H1 (cell line): Measurements from ENCODE around the gene NDUFB6. TPM values are rescaled to one million over a fixed set of nuclear protein-coding genes. Genes with fewer than 3 reads are reported as not detected.

ENCODE experiments used
- CTCF ChIA-PET: fragments of 300-600 bp; sonication (Branson Sonifier 250); formaldehyde crosslinking; loops from one replicate; lab custom pipeline; 2021; ENCODE audit not compliant: partially characterized antibody; lab: Charles Lee
- POLR2A ChIA-PET: fragments of 300-600 bp; sonication (Branson Sonifier 250); formaldehyde crosslinking; loops from one replicate; lab custom pipeline; 2021; ENCODE audit warnings: inconsistent platforms; ENCODE audit not compliant: partially characterized antibody; lab: Charles Lee
- DNase-seq, 2 experiments: peaks; one replicate each; pipeline versions ENCODE4 v3.0.0 to v3.0.0-alpha.2; 2010 to 2022; ENCODE audit warnings: low spot score in 2 of 2, low read depth in 1 of 2, mixed read lengths in 1 of 2
- FAIRE-seq: peaks from 2 replicates; lab custom pipeline; 2011; peaks lifted over from hg19 to GRCh38; lab: Jason Lieb, UNC
- H2AFZ ChIP-seq: 2 replicates; pipeline ENCODE4 v1.8.1; 2012; ENCODE audit warnings: low read length, inconsistent platforms
- H2AK5ac ChIP-seq: 2 replicates; pipeline ENCODE4 v1.6.1; 2013; ENCODE audit warnings: low read depth, low read length
- H2BK120ac ChIP-seq: replicated peaks from 2 replicates; pipeline ENCODE3; 2013; ENCODE audit warnings: low read depth, low read length, inconsistent platforms
- H2BK12ac ChIP-seq: 2 replicates; pipeline ENCODE4 v1.6.1; 2013; ENCODE audit warnings: low read depth, low read length
- H2BK15ac ChIP-seq: 2 replicates; pipeline ENCODE4 v1.6.1; 2013; ENCODE audit warnings: low read length
- H2BK20ac ChIP-seq: 2 replicates; pipeline ENCODE4 v1.6.1; 2013; ENCODE audit warnings: low read length
- H2BK5ac ChIP-seq: 2 replicates; pipeline ENCODE4 v1.6.1; 2013; ENCODE audit warnings: low read depth, low read length
- H3K14ac ChIP-seq: 2 replicates; pipeline ENCODE4 v1.6.1; 2013; ENCODE audit warnings: inconsistent platforms; ENCODE audit not compliant: insufficient read length
- H3K18ac ChIP-seq: 2 replicates; pipeline ENCODE4 v1.6.1; 2013; ENCODE audit warnings: low read length; ENCODE audit errors: extremely low read depth
- H3K23ac ChIP-seq: 2 replicates; pipeline ENCODE4 v1.6.1; 2013; ENCODE audit warnings: inconsistent platforms; ENCODE audit not compliant: insufficient read length
- H3K23me2 ChIP-seq: 2 replicates; pipeline ENCODE4 v1.6.1; 2013; ENCODE audit warnings: low read depth, low read length
- H3K27ac ChIP-seq: 2 replicates; pipeline ENCODE4 v1.6.1; 2011; ENCODE audit warnings: low read depth, low read length, inconsistent platforms
- H3K27me3 ChIP-seq, 4 experiments: replicated peaks in 1 of 4; 1 replicate in 1 of 4; 2 replicates in 3 of 4; pipeline versions ENCODE4 v1.6.1 to v1.8.1; 2011 to 2013; ENCODE audit warnings: low read length in 3 of 4, mild to moderate bottlenecking in 3 of 4, inconsistent platforms in 2 of 4, mixed read lengths in 2 of 4, moderate library complexity in 1 of 4; ENCODE audit not compliant: control insufficient read depth in 3 of 4, insufficient read depth in 3 of 4; ENCODE audit errors: extremely low read depth in 1 of 4
- H3K36me3 ChIP-seq, 4 experiments: 2 replicates each; pipeline versions ENCODE4 v1.6.1 to v1.8.1; 2011 to 2013; ENCODE audit warnings: mild to moderate bottlenecking in 4 of 4, low read length in 3 of 4, moderate library complexity in 2 of 4, control low read depth in 1 of 4, inconsistent platforms in 1 of 4; ENCODE audit not compliant: insufficient read depth in 4 of 4, control insufficient read depth in 2 of 4
- H3K4ac ChIP-seq: replicated peaks from 2 replicates; pipeline ENCODE3; 2013; ENCODE audit warnings: low read length, low read depth, mixed read lengths, inconsistent platforms; ENCODE audit not compliant: insufficient read length
- H3K4me1 ChIP-seq, 4 experiments: replicated peaks in 1 of 4; 1 replicate in 1 of 4; 2 replicates in 3 of 4; pipeline versions ENCODE4 v1.6.1 to v1.8.1; 2011 to 2013; ENCODE audit warnings: low read length in 3 of 4, inconsistent platforms in 2 of 4, mixed read lengths in 1 of 4; ENCODE audit not compliant: insufficient read depth in 4 of 4, control insufficient read depth in 3 of 4
- H3K4me2 ChIP-seq, 2 experiments: 2 replicates each; pipeline versions ENCODE4 v1.6.1 to v1.8.1; 2011 to 2013; ENCODE audit warnings: low read depth in 2 of 2, low read length in 2 of 2, control low read depth in 1 of 2, inconsistent platforms in 1 of 2, mild to moderate bottlenecking in 1 of 2; ENCODE audit not compliant: insufficient read depth in 1 of 2
- H3K4me3 ChIP-seq, 4 experiments: fragments of 200-600, 300-600 bp in 1 of 4; sonication (generic), shearing (Covaris generic), sonication (Bioruptor Twin) in 1 of 4; 2 replicates each; pipeline versions ENCODE4 v1.5.1 to v1.8.1; 2011 to 2016; ENCODE audit warnings: low read length in 4 of 4, low read depth in 3 of 4, control low read depth in 2 of 4, inconsistent platforms in 2 of 4, mild to moderate bottlenecking in 2 of 4, mixed read lengths in 1 of 4, moderate library complexity in 1 of 4; ENCODE audit not compliant: insufficient read depth in 2 of 4; ENCODE audit errors: extremely low read depth in 1 of 4
- H3K56ac ChIP-seq: replicated peaks from 2 replicates; pipeline ENCODE3; 2013; ENCODE audit warnings: low read depth, mild to moderate bottlenecking, mixed read lengths, low read length, inconsistent platforms; ENCODE audit not compliant: insufficient read length
- H3K79me1 ChIP-seq: 2 replicates; pipeline ENCODE4 v1.6.1; 2013; ENCODE audit warnings: low read depth, low read length, control low read depth
- H3K79me2 ChIP-seq, 2 experiments: 2 replicates each; pipeline versions ENCODE4 v1.6.1 to v1.8.1; 2012 to 2013; ENCODE audit warnings: low read length in 2 of 2, mild to moderate bottlenecking in 2 of 2, inconsistent platforms in 1 of 2; ENCODE audit not compliant: insufficient read depth in 2 of 2, control insufficient read depth in 1 of 2
- H3K9ac ChIP-seq, 4 experiments: replicated peaks in 1 of 4; 1 replicate in 1 of 4; 2 replicates in 3 of 4; pipeline versions ENCODE4 v1.6.1 to v1.8.1; 2011 to 2013; ENCODE audit warnings: low read depth in 3 of 4, low read length in 3 of 4, control low read depth in 2 of 4, mild to moderate bottlenecking in 2 of 4, moderate library complexity in 2 of 4, inconsistent platforms in 1 of 4; ENCODE audit errors: extremely low read depth in 1 of 4
- H3K9me3 ChIP-seq, 2 experiments: 2 replicates each; pipeline versions ENCODE4 v1.6.1 to v1.8.1; 2012 to 2013; ENCODE audit warnings: mild to moderate bottlenecking in 2 of 2, moderate library complexity in 2 of 2, control low read depth in 1 of 2, inconsistent platforms in 1 of 2, low read depth in 1 of 2, low read length in 1 of 2, mixed read lengths in 1 of 2; ENCODE audit not compliant: insufficient read depth in 2 of 2
- H4K20me1 ChIP-seq, 2 experiments: replicated peaks in 1 of 2; 2 replicates each; pipeline versions ENCODE3 to v1.8.1; 2011 to 2013; ENCODE audit warnings: inconsistent platforms in 2 of 2, low read length in 2 of 2, mild to moderate bottlenecking in 1 of 2; ENCODE audit not compliant: insufficient read depth in 2 of 2, control insufficient read depth in 1 of 2
- H4K5ac ChIP-seq: 2 replicates; pipeline ENCODE4 v1.6.1; 2013; ENCODE audit warnings: low read length, low read depth, mixed read lengths, inconsistent platforms; ENCODE audit not compliant: insufficient read length
- H4K8ac ChIP-seq: 2 replicates; pipeline ENCODE4 v1.8.0; 2013; ENCODE audit warnings: mild to moderate bottlenecking, moderate library complexity, low read length, inconsistent platforms; ENCODE audit not compliant: insufficient read depth; ENCODE audit errors: extremely low read depth
- H4K91ac ChIP-seq: replicated peaks from 2 replicates; pipeline ENCODE3; 2013; ENCODE audit warnings: low read length, mixed read lengths, inconsistent platforms; ENCODE audit not compliant: insufficient read length
- EP300 ChIP-seq, 2 experiments: IDR thresholded peaks; 1 replicate in 1 of 2; 2 replicates in 1 of 2; pipeline ENCODE4 v1.6.1; 2011 to 2012; ENCODE audit warnings: low read depth in 2 of 2, low read length in 2 of 2, mild to moderate bottlenecking in 2 of 2, borderline replicate concordance in 1 of 2, inconsistent platforms in 1 of 2, moderate library complexity in 1 of 2
- EZH2 ChIP-seq: fragments of 200-600 bp; sonication (generic); IDR thresholded peaks from 2 replicates; pipeline ENCODE4 v1.7.1; 2012; ENCODE audit warnings: low read depth, mild to moderate bottlenecking, moderate library complexity, low read length, inconsistent platforms; ENCODE audit not compliant: severe bottlenecking
- FOSL1 ChIP-seq: IDR thresholded peaks from 2 replicates; pipeline ENCODE4 v1.6.1; 2011; ENCODE audit warnings: mild to moderate bottlenecking, low read depth, low read length, moderate library complexity; ENCODE audit not compliant: insufficient read depth
- GABPA ChIP-seq: IDR thresholded peaks from 2 replicates; pipeline ENCODE4 v1.6.1; 2011; ENCODE audit warnings: mild to moderate bottlenecking, low read length, moderate library complexity, borderline replicate concordance; ENCODE audit not compliant: insufficient read depth
- HDAC2 ChIP-seq, 2 experiments: fragments of 300-600 bp in 1 of 2; sonication (generic) in 1 of 2; IDR thresholded peaks; 2 replicates each; pipeline ENCODE4 v1.6.1; 2011 to 2012; ENCODE audit warnings: low read depth in 2 of 2, low read length in 2 of 2, mild to moderate bottlenecking in 2 of 2, moderate library complexity in 2 of 2, borderline replicate concordance in 1 of 2, inconsistent platforms in 1 of 2
- MAX ChIP-seq: IDR thresholded peaks from 2 replicates; pipeline ENCODE4 v1.6.1; 2012; ENCODE audit warnings: inconsistent platforms
- RFX5 ChIP-seq: IDR thresholded peaks from 2 replicates; pipeline ENCODE4 v1.6.1; 2011; ENCODE audit warnings: low read depth, low read length, improper control_type of control experiment, borderline replicate concordance
- TBP ChIP-seq: IDR thresholded peaks from 2 replicates; pipeline ENCODE4 v1.6.1; 2011; ENCODE audit warnings: low read depth, low read length, improper control_type of control experiment
- YY1 ChIP-seq: IDR thresholded peaks from 2 replicates; pipeline ENCODE4 v1.6.1; 2011; ENCODE audit warnings: low read depth, mild to moderate bottlenecking, low read length
- WGBS, 2 experiments: shearing (Covaris generic) in 1 of 2; methylation state at CpG; one replicate each; pipeline versions ENCODE4 v1.1.6 to v1.1.7; 2013 to 2015; ENCODE audit warnings: low lambda C conversion rate in 2 of 2, mixed read lengths in 2 of 2, inconsistent platforms in 1 of 2, low coverage in 1 of 2, missing lambda C conversion rate in 1 of 2; ENCODE audit not compliant: insufficient replicate concordance in 2 of 2, insufficient coverage in 1 of 2, insufficient read length in 1 of 2; ENCODE audit errors: extremely low coverage in 1 of 2, missing lambda C conversion rate in 1 of 2; 5-methylcytosine and 5-hydroxymethylcytosine counted together
- polyA plus RNA-seq, 7 experiments: library from polyadenylated mRNA; depleted of rRNA in 3 of 7; stranded (reverse) in 5 of 7; unstranded in 2 of 7; fragments of >200 nt in 5 of 7; fragments of 200-250 nt in 2 of 7; gene quantifications; 1 replicate in 5 of 7; 2 replicates in 1 of 7; 4 replicates in 1 of 7; pipeline versions ENCODE4 v1.2.1 to v1.2.3, GENCODE V29; 2011 to 2013; ENCODE audit warnings: missing spikeins in 2 of 7, mixed read lengths in 2 of 7
- total RNA-seq: library from RNA; stranded (reverse); fragmentation: NEBNext Ultra II Directional; extraction: Animal tissue kit (Norgen Biotek cat#: 25700); gene quantifications from 2 replicates; pipeline ENCODE4 v1.2.1, GENCODE V29; 2021

NDUFB6 gene
- total and polyA plus RNA-seq, 2 of the 8 experiments (the other 6 are each of a cell fraction or from before 2014, with no cell fraction given) = 55.8 to 61.4 TPM

GRCh38 chr9:32590476-32590875, 17.5 kb upstream of the NDUFB6 start:
- Histone ChIP-seq H3K14ac (no peak overlapping the region), H4K8ac (no peak overlapping the region), H3K56ac (no peak overlapping the region), H3K36me3 (no peaks in the 10 kb centered on the region), H3K4me1 (no peaks in the 10 kb centered on the region), H3K79me1 (no peaks in the 10 kb centered on the region), H3K23me2 (no peaks in the 10 kb centered on the region), H3K4me3 (no peak overlapping the region), H2AK5ac (no peak overlapping the region), H3K4ac (no peak overlapping the region), H3K27me3 (no peaks in the 10 kb centered on the region), H2BK120ac (no peak overlapping the region), H4K20me1 (no peaks in the 10 kb centered on the region), H2BK20ac (no peak overlapping the region), H2AFZ (no peak overlapping the region), H4K5ac (no peak overlapping the region), H3K79me2 (no peaks in the 10 kb centered on the region), H3K23ac (no peak overlapping the region), H3K9me3 (no peaks in the 10 kb centered on the region), H2BK15ac (no peak overlapping the region), H3K18ac (no peak overlapping the region), H2BK5ac (no peak overlapping the region), H3K9ac (no peak overlapping the region), H2BK12ac (no peak overlapping the region), H3K4me2 (no peak overlapping the region), H3K27ac (no peak overlapping the region), H4K91ac (no peak overlapping the region)
- DNase-seq = no peak
- WGBS, 2 experiments = 59% methylated on average over 2 of the region's 2 CpGs; no CpG with 5 or more reads in 1 of the 2 experiments
- FAIRE-seq = no peak
- CTCF ChIA-PET = interaction anchor here (0.6 to 7.2 kb wide), 12 partner anchors 8 to 408 kb away, joined by 3 to 70 read pairs (median 7); no protein-coding TSS in a partner anchor
- POLR2A ChIA-PET = no interaction called here
- TF ChIP-seq YY1 (no peak), EZH2 (no peak), TBP (no peak), GABPA (no peak), FOSL1 (no peak), HDAC2 (IDR thresholded peaks at IDR 0.05; ENCODE audit: borderline replicate concordance in 1 of 2, low read depth in 2 of 2, low read length in 2 of 2) (no peak), RFX5 (no peak), MAX (no peak), EP300 (IDR thresholded peaks at IDR 0.05; ENCODE audit: borderline replicate concordance in 1 of 2, low read depth in 2 of 2, low read length in 2 of 2) (no peak)
